Type B pancreatic cell (in vitro differentiated cells): ENCODE data around the gene CNIH3. TPM values are rescaled to one million over a fixed set of nuclear protein-coding genes. Genes with fewer than 3 reads are reported as not detected.
A peak's percentile ranks its signal among the peaks of the same experiment; 100 is the strongest.

ENCODE experiments used
- DNase-seq: peaks from one replicate; pipeline ENCODE4 v3.0.0; 2021; ENCODE audit warnings: mixed read lengths; ENCODE audit not compliant: unreplicated experiment; ENCODE audit errors: extremely low spot score
- H3K27ac Mint-ChIP-seq: 2 replicates; pipeline ENCODE4 v1.8.0; 2021; ENCODE audit warnings: mild to moderate bottlenecking, mixed read lengths
- H3K27me3 Mint-ChIP-seq: 2 replicates; pipeline ENCODE4 v1.8.0; 2021; ENCODE audit warnings: mixed read lengths
- H3K36me3 Mint-ChIP-seq: 2 replicates; pipeline ENCODE4 v1.8.0; 2021; ENCODE audit warnings: mixed read lengths
- H3K4me1 Mint-ChIP-seq: one replicate; pipeline ENCODE4 v1.8.0; 2021; ENCODE audit warnings: mixed read lengths; ENCODE audit not compliant: unreplicated experiment
- H3K4me3 Mint-ChIP-seq: 2 replicates; pipeline ENCODE4 v1.8.0; 2021; ENCODE audit warnings: mild to moderate bottlenecking, mixed read lengths
- H3K9me3 Mint-ChIP-seq: 2 replicates; pipeline ENCODE4 v1.8.0; 2021; ENCODE audit warnings: mixed read lengths
- CTCF ChIP-seq: fragments of 200-600 bp; sonication (generic); conservative IDR thresholded peaks from 2 replicates; pipeline ENCODE4 v1.5.0; 2021; ENCODE audit warnings: antibody characterized with exemption, mild to moderate bottlenecking
- total RNA-seq: library from RNA; stranded (reverse); gene quantifications from 2 replicates; pipeline ENCODE4 v1.2.1, GENCODE V29; 2021; ENCODE audit warnings: low replicate concordance

Gene CNIH3
- total RNA-seq, 1 donor from 2014 or later, result 4.5 TPM

- no peak for TF ChIP-seq CTCF
- Mint-ChIP-seq H3K4me1 (peaks cover 16% of the 10 kb centered on the region), H3K4me3 (no peak overlapping the region), H3K27ac (no peak overlapping the region), H3K36me3 (no peaks in the 10 kb centered on the region), H3K9me3 (no peaks in the 10 kb centered on the region), H3K27me3 (no peaks in the 10 kb centered on the region)
- DNase-seq, result no peak
Observed at GRCh38 chr1:224724566-224724965, 108.4 kb downstream of the CNIH3 start.

GRCh38 chr1:224726441-224727182 lies 110.5 kb downstream of the CNIH3 start:
- no peak overlapping the region for H3K4me3 Mint-ChIP-seq
- no peak for DNase-seq
- H3K4me1 Mint-ChIP-seq, result peaks cover 18% of the 10 kb centered on the region
- peak overlapping the region; percentile 70 for H3K27ac Mint-ChIP-seq
- no peaks in the 10 kb centered on the region for H3K9me3 Mint-ChIP-seq
- H3K36me3 Mint-ChIP-seq, result no peaks in the 10 kb centered on the region
- no peak for TF ChIP-seq CTCF
- no peaks in the 10 kb centered on the region for H3K27me3 Mint-ChIP-seq

- Mint-ChIP-seq H3K27ac (no peak overlapping the region), H3K36me3 (no peaks in the 10 kb centered on the region), H3K4me1 (peaks cover 27% of the 10 kb centered on the region), H3K27me3 (no peaks in the 10 kb centered on the region), H3K4me3 (no peak overlapping the region), H3K9me3 (no peaks in the 10 kb centered on the region)
- no peak for DNase-seq
- TF ChIP-seq CTCF, result no peak
Observed at GRCh38 chr1:224727351-224728289, 111.5 kb downstream of the CNIH3 start.

GRCh38 chr1:224730540-224730939 lies 114.4 kb downstream of the CNIH3 start:
- DNase-seq, result no peak
- Mint-ChIP-seq H3K4me3 (no peak overlapping the region), H3K4me1 (peaks cover 41% of the 10 kb centered on the region), H3K9me3 (no peaks in the 10 kb centered on the region), H3K27ac (no peak overlapping the region), H3K36me3 (no peaks in the 10 kb centered on the region), H3K27me3 (no peaks in the 10 kb centered on the region)
- no peak for TF ChIP-seq CTCF

- peaks cover 41% of the 10 kb centered on the region for H3K4me1 Mint-ChIP-seq
- DNase-seq, result no peak
- TF ChIP-seq CTCF, result no peak
- no peak overlapping the region for H3K4me3 Mint-ChIP-seq
- H3K27ac Mint-ChIP-seq, result no peak overlapping the region
- no peaks in the 10 kb centered on the region for H3K9me3 Mint-ChIP-seq
- no peaks in the 10 kb centered on the region for H3K27me3 Mint-ChIP-seq
- no peaks in the 10 kb centered on the region for H3K36me3 Mint-ChIP-seq
Observed at GRCh38 chr1:224730965-224731364, 114.8 kb downstream of the CNIH3 start.
